NCI-H2196 (cell line): ENCODE data around the gene CEP128.

Source experiments
- DNase-seq: peaks from one replicate; lab custom pipeline; 2025; ENCODE audit not compliant: unreplicated experiment; lab: John Stamatoyannopoulos, UW

CEP128 gene

GRCh38 chr14:80781972-80782367 lies 159.6 kb downstream of the CEP128 start:
- no peak for DNase-seq

- DNase-seq: no peak
Measured at GRCh38 chr14:80780500-80780899, 161.0 kb downstream of the CEP128 start.

- DNase-seq: no peak
Measured at GRCh38 chr14:80776657-80777056, 164.9 kb downstream of the CEP128 start.

GRCh38 chr14:80776186-80776585 lies 165.4 kb downstream of the CEP128 start:
- no peak for DNase-seq

- DNase-seq: no peak
Measured at GRCh38 chr14:80772504-80772903, 169.0 kb downstream of the CEP128 start.

- DNase-seq: no peak
Measured at GRCh38 chr14:80771201-80771600, 170.3 kb downstream of the CEP128 start.

- no peak for DNase-seq
Measured at GRCh38 chr14:80770114-80770908, 171.2 kb downstream of the CEP128 start.

- DNase-seq: no peak
Measured at GRCh38 chr14:80768646-80769045, 172.9 kb downstream of the CEP128 start.

GRCh38 chr14:80764921-80765507 lies 176.5 kb downstream of the CEP128 start:
- DNase-seq: no peak

- DNase-seq: no peak
Measured at GRCh38 chr14:80764496-80764895, 177.0 kb downstream of the CEP128 start.

- no peak for DNase-seq
Measured at GRCh38 chr14:80762641-80763228, 178.8 kb downstream of the CEP128 start.

GRCh38 chr14:80754696-80755095 lies 186.8 kb downstream of the CEP128 start:
- DNase-seq: no peak

GRCh38 chr14:80751285-80751684 lies 190.3 kb downstream of the CEP128 start:
- no peak for DNase-seq

GRCh38 chr14:80726211-80726610 lies 215.3 kb downstream of the CEP128 start:
- no peak for DNase-seq

GRCh38 chr14:80718940-80719339 lies 222.6 kb downstream of the CEP128 start:
- no peak for DNase-seq

- no peak for DNase-seq
Measured at GRCh38 chr14:80714474-80714873, 227.1 kb downstream of the CEP128 start.

GRCh38 chr14:80713076-80713850 lies 228.3 kb downstream of the CEP128 start:
- no peak for DNase-seq

GRCh38 chr14:80705241-80705980 lies 236.1 kb downstream of the CEP128 start:
- no peak for DNase-seq

GRCh38 chr14:80700601-80701000 lies 240.9 kb downstream of the CEP128 start:
- DNase-seq: no peak

GRCh38 chr14:80699861-80700260 lies 241.7 kb downstream of the CEP128 start:
- no peak for DNase-seq

- DNase-seq: no peak
Measured at GRCh38 chr14:80698974-80699373, 242.6 kb downstream of the CEP128 start.
